Cardiac atrium fibroblast (primary cell): Measurements from ENCODE around the gene NKG7. TPM values are rescaled to one million over a fixed set of nuclear protein-coding genes. Genes with fewer than 3 reads are reported as not detected.

Experiments used
- total RNA-seq: library from RNA; depleted of rRNA; stranded (reverse); fragments of >200 nt; gene quantifications from 2 replicates; pipeline ENCODE4 v1.2.3, GENCODE V29; 2015

NKG7 gene, protein sequence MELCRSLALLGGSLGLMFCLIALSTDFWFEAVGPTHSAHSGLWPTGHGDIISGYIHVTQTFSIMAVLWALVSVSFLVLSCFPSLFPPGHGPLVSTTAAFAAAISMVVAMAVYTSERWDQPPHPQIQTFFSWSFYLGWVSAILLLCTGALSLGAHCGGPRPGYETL
- total RNA-seq = not detected in 2 replicates

DNA sequence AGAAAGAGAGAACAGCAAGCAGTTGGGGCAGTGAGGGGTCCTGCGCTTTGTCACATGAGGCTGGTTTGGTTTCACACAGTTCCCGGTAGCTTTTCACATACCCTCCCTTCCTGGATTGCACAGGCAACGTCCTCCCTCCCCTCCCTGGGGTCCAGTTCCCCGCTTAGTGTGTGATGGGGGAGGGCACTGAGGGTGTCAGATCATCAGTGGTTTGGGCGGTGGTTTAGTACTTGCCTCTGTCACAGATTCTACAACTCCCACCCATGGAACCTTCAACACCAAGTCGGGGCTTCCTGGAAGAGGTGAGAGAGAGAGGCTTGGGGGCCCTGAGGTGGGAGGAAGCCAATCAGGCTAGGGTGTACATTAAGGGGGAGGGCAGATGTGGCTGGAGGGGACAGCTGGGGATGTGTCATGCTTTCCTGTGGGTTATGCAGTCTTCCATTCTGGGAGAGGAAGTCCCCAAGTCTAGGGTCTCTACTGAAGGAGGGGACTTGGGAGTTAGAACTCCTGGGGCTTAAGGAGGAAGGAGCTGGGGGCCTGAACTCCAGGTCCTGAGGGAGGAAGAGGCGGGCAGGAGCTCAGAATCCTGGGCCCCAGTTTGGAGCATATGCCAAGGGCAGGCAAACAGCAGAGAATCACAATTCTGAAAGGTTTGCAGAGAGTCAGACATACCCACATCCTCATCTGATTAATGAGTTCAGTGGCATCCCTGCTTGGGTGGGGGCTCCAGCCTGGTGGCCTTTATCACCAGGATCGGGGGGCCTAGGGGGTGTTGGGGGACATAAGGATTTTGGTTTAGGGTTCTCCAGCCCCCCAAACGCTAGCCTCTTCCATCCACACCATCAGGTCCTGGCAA, at the start of gene NKG7:
NKG7 (minus strand) TSS at position 6 of the 856 bp plus-strand sequence. CDS start 119 bp downstream, outside the sequence.

DNA sequence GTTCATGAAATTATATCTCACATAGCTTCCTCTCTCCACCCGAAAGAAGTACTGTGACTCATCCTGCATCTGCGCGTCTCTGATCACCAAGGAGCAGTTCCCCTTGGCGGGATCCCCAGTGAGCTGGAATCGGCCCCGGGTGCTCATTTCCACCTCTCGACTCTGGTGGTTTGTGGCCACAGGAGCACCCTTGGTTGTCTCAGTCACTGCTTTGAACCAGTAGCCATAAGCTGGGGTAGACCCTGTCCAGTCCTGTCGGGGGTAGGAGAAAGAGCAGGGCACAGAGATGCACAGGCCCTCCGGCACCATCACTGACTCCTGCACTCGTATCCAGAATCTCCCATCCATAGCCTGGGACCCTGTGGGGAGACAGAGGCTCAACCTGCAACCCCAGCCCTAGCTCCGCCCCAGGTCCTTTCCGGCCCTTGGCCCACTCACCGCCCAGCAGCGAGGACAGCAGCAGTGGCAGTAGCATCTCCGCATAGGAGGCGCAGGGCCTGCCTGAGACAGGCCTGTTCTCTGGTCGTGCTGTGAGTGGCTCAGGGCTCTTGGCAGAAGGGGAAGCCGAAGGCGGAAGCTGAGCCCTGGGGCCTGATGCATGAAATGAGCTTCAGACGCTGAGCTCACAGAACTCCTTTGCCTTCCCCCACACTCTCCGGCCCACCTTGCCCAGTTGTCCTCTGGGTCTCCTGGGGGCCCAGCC, 44.8 kb upstream of the NKG7 start, which contains the start of gene SIGLEC10:
SIGLEC10 (minus strand) TSS at position 536 of the 703 bp plus-strand sequence; CDS start at position 475, 61 bp downstream.

DNA sequence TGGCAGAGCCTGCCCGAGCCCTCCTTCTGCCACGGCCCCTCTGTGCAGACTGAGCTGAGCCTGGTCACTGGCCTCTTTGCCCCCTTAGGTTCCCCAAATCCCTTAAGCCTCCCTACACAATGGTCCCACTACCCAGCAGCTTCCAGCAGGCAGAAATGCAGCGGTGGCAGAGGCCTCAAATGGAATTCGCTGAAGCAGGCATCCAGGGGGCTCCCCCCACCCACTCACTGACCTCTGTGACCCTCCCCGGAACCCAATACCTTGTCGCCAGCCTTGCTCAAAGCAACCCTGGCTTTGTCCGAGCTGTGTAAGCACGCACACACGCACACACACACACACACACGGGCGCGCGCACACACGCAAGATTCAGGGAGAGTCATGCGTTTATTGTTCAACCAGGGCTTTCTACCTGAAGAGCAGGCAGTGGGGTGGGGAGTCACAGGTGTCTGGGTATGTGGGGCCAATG, 15.5 kb upstream of the NKG7 start, which contains the start of gene LIM2:
LIM2 (minus strand) TSS at position 51 of the 466 bp plus-strand sequence. CDS start 531 bp downstream, outside the sequence.

DNA sequence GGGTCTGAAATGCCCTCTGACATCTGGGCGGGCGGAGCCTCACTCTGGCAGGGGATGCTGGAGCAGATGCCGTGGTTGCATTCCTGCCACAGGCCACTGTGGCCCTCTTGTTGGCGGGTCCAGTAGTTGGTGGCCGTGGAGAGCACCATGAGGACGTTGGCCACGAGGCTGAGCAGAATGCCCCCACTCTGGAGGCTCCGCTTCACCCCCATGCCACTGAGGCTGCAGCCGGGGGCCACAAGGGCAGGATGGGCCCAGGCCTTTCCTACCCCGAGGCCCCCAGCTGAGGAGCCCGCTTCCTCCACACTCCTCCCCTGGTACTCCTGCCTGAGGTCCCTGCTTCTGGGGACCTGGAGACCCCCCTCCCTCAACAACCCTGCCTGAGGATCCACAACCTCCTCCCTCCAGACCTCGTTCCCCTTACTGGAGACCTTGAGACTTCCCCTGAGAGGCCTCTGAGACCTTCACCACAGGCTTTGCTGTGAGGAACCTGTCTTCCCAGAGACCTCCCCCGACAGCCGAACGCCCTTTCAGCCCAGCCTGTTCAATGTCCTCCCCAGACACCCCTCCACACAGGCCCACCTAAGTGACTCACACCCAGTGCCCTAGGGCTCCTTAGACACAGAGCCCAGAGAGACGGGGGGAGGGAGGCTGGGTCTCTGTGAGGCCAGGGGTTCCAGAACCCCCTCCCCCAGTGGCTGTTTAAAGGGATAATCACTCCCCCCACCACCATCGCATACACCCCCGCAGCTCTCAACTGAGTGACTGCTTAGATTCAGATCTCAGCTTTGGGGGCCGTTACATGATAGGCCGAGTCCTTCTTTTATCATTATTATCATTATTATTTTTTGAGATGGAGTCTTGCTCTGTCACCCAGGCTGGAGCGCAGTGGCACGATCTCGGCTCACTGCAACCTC, 3.8 kb downstream of the NKG7 start, which contains the start of gene CLDND2:
CLDND2 (minus strand) TSS at position 638 of the 917 bp plus-strand sequence; CDS start at position 212, 426 bp downstream.

DNA sequence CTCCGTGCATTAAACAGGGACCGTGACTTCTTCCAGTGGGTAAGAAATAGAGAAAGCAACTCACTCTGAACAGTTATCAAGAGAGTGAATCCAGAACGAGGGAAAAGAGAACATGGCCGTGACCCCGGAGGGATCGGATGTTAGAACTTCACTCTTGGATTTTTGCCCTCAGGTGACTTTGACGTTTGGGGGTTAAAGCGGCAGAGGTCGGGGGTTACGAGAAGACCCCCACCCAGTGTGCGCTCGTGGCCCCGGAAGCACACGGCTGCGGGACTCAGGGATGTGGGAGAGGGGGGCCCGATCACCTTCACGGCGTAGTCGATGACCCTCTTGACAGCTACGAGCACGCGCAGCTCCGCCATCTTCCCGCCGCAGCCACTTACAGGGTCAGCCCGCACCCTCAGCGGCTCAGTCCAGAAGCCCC, 6.5 kb downstream of the NKG7 start, which contains the start of gene ETFB:
ETFB (minus strand) TSS at position 424 of the 424 bp plus-strand sequence; CDS start at position 362, 62 bp downstream.

DNA sequence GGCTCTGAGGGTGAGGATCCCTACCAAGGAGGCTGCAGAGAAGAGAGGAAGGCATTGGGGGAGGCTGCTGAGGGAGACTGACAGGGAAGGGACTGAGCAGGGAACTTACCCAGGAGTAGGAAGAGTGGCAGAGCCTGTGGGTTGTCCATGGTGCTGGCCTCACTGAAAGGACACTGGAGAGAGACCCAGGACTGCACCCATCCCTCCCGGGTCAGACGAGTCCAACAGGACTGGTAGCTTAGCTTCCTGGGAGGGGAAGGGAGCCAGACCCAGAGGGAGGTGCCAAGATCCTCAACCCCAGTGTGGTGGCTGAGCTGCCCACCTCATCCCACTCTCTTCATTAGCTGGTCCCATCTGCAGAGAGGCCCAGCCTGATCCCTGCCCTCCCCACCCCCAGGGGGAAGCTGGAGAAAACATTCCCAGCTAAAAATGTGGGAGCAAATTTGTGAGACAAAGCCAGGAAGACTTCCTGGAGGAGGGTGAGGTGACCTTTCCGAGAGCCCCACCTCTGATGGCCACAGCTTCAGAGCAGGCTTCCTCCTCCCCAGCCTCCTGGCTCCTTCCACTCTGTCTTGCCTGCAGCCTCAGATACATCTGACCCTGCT, 30.4 kb downstream of the NKG7 start, which contains the start of gene VSIG10L:
VSIG10L (minus strand) TSS at position 164 of the 605 bp plus-strand sequence; CDS start at position 149, 15 bp downstream.

Other genes starting within 250 kb of the NKG7 start
- not detected in 2 replicates for gene SIGLEC9, start 247.7 kb downstream of the NKG7 start, total RNA-seq
- gene SIGLEC7, start 230.4 kb downstream of the NKG7 start, total RNA-seq = not detected in 2 replicates
- not detected in 2 replicates for gene CD33, start 147.6 kb downstream of the NKG7 start, total RNA-seq
- not detected in 2 replicates for gene SIGLECL1, start 121.6 kb downstream of the NKG7 start, total RNA-seq
- gene IGLON5, start 61.0 kb downstream of the NKG7 start, total RNA-seq = 0.32 and 0.90 TPM in 2 replicates
- gene VSIG10L, start 30.5 kb downstream of the NKG7 start, total RNA-seq = 0.18 and 0.49 TPM in 2 replicates
- 153 and 165 TPM in 2 replicates for gene ETFB, start 6.3 kb downstream of the NKG7 start, total RNA-seq
- not detected in 2 replicates for gene CLDND2, start 3.7 kb downstream of the NKG7 start, total RNA-seq
- not detected in 2 replicates for gene LIM2, start 15.3 kb upstream of the NKG7 start, total RNA-seq
- not detected in 2 replicates for gene C19orf84, start 17.9 kb upstream of the NKG7 start, total RNA-seq
- not detected in 2 replicates for gene SIGLEC10, start 45.0 kb upstream of the NKG7 start, total RNA-seq
- gene SIGLEC8, start 85.8 kb upstream of the NKG7 start, total RNA-seq = not detected in 2 replicates
- not detected in 2 replicates for gene CEACAM18, start 105.9 kb upstream of the NKG7 start, total RNA-seq
- gene SIGLEC12, start 129.1 kb upstream of the NKG7 start, total RNA-seq = not detected in 2 replicates
- 0.36 TPM in 1 of 2 replicates, not detected in the other for gene SIGLEC6, start 159.0 kb upstream of the NKG7 start, total RNA-seq
- 3.6 and 10.7 TPM in 2 replicates for gene ZNF175, start 198.6 kb upstream of the NKG7 start, total RNA-seq